IgD-negative memory B cell (primary cell): ENCODE results near the gene IKBKE. TPM values are rescaled to one million over a fixed set of nuclear protein-coding genes. Genes with fewer than 3 reads are reported as not detected.
A peak's percentile ranks its signal among the peaks of the same experiment; 100 is the strongest.
"Not testable (repeated sequence)": the region's sequence is repeated elsewhere in the genome, so short reads cannot be mapped to it uniquely, and the experiment has no call there.

ENCODE experiments used
- H3K27ac Mint-ChIP-seq, 3 donors: one replicate each; pipeline ENCODE4 v1.8.0; 2020 to 2022; ENCODE audit warnings: mild to moderate bottlenecking in 3 of 3, mixed read lengths in 3 of 3, moderate library complexity in 1 of 3
- H3K27me3 Mint-ChIP-seq: one replicate; pipeline ENCODE4 v1.8.0; 2021; ENCODE audit warnings: mixed read lengths
- H3K36me3 Mint-ChIP-seq: one replicate; pipeline ENCODE4 v1.8.0; 2020; ENCODE audit warnings: mild to moderate bottlenecking, mixed read lengths
- H3K4me1 Mint-ChIP-seq, 3 donors: one replicate each; pipeline ENCODE4 v1.8.0; 2020 to 2022; ENCODE audit warnings: mixed read lengths in 3 of 3, mild to moderate bottlenecking in 1 of 3
- H3K4me3 Mint-ChIP-seq, 4 donors: one replicate each; pipeline ENCODE4 v1.8.0; 2020 to 2022; ENCODE audit warnings: mild to moderate bottlenecking in 4 of 4, mixed read lengths in 4 of 4, moderate library complexity in 3 of 4
- H3K9me3 Mint-ChIP-seq, 3 donors: one replicate each; pipeline ENCODE4 v1.8.0; 2020 to 2021; ENCODE audit warnings: mixed read lengths in 3 of 3, mild to moderate bottlenecking in 1 of 3
- polyA plus RNA-seq: library from polyadenylated mRNA; unstranded; fragments of 300-500 nt; fragmentation: Illumina TruSeq; gene quantifications from one replicate; pipeline ENCODE4 v1.2.3, GENCODE V29; 2021

Gene IKBKE
- polyA plus RNA-seq, 1 donor from 2014 or later: 28.4 TPM

- peaks cover 4% of the 10 kb centered on the region for H3K36me3 Mint-ChIP-seq
- H3K4me3 Mint-ChIP-seq: no peak overlapping the region
- no peaks in the 10 kb centered on the region for H3K9me3 Mint-ChIP-seq
- peaks cover 11 to 13% (median 12%) of the 10 kb centered on the region in 3 donors for H3K4me1 Mint-ChIP-seq
- H3K27ac Mint-ChIP-seq: peak overlapping the region in 1 of 3 donors; percentile 18
- no peaks in the 10 kb centered on the region for H3K27me3 Mint-ChIP-seq
These were observed 6.8 kb downstream of the IKBKE start for GRCh38 chr1:206477110-206477509.

DNA sequence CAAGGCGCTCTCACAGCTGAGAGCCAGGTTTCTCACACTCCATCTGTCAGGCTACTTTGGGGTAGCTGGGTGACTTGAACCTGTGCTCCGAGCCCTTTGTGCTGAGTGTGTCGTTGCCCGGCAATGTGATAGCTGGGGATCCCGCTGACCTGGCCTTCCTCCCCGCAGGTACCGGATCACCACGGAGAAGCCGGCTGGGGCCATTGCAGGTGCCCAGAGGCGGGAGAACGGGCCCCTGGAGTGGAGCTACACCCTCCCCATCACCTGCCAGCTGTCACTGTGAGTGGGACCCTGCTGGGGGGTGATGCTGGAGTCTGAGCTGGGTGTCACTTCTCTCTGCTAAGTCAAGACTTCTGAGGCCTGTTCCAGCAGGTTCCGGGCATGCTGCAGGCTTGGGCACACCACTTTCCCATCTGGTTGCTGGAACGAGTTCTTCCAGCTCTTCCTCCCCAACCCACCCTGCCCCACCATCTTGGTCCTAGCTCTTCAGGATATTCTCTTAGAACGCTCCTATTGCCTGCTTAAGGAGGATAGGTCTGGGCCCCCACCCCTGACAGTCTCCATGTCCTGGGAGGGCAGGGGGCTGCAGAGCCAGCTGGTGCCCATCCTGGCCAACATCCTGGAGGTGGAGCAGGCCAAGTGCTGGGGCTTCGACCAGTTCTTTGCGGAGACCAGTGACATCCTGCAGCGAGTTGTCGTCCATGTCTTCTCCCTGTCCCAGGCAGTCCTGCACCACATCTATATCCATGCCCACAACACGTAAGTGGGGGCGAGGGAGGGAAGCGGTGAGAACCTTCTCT lies 7.5 kb downstream of the IKBKE start:
- H3K36me3 Mint-ChIP-seq: peaks cover 4% of the 10 kb centered on the region
- H3K4me1 Mint-ChIP-seq: peaks cover 5 to 7% (median 5%) of the 10 kb centered on the region in 3 donors
- no peaks in the 10 kb centered on the region for H3K9me3 Mint-ChIP-seq
- H3K27ac Mint-ChIP-seq: peak overlapping the region in 1 of 3 donors; percentile 7
- no peaks in the 10 kb centered on the region for H3K27me3 Mint-ChIP-seq
- H3K4me3 Mint-ChIP-seq: no peak overlapping the region

DNA sequence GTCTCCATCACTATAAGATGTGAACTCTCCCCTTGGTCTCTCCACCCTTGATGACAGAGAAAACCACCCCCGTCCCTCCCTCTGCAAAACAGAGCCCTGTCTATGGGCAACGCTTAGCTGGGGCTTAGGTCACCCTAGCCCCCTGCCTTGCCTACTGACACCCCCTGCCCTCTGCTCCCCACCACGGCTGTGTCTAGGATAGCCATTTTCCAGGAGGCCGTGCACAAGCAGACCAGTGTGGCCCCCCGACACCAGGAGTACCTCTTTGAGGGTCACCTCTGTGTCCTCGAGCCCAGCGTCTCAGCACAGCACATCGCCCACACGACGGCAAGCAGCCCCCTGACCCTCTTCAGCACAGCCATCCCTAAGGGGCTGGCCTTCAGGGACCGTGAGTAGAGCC lies 8.5 kb downstream of the IKBKE start:
- no peak overlapping the region for H3K4me3 Mint-ChIP-seq
- peaks cover 4% of the 10 kb centered on the region for H3K36me3 Mint-ChIP-seq
- H3K27me3 Mint-ChIP-seq: no peaks in the 10 kb centered on the region
- peaks cover 0 to 3% (median 2%) of the 10 kb centered on the region in 3 donors for H3K4me1 Mint-ChIP-seq
- no peak overlapping the region for H3K27ac Mint-ChIP-seq
- no peaks in the 10 kb centered on the region for H3K9me3 Mint-ChIP-seq

GRCh38 chr1:206479183-206480125 lies 9.2 kb downstream of the IKBKE start:
- H3K4me1 Mint-ChIP-seq: peaks cover 0 to 3% (median 2%) of the 10 kb centered on the region in 3 donors
- no peaks in the 10 kb centered on the region for H3K9me3 Mint-ChIP-seq
- H3K27me3 Mint-ChIP-seq: no peaks in the 10 kb centered on the region
- H3K27ac Mint-ChIP-seq: peak overlapping the region in 1 of 3 donors; percentile 39
- H3K36me3 Mint-ChIP-seq: peaks cover 4% of the 10 kb centered on the region
- H3K4me3 Mint-ChIP-seq: no peak overlapping the region

- H3K27me3 Mint-ChIP-seq: no peaks in the 10 kb centered on the region
- peaks cover 4% of the 10 kb centered on the region for H3K36me3 Mint-ChIP-seq
- H3K4me1 Mint-ChIP-seq: peaks cover 0 to 3% (median 2%) of the 10 kb centered on the region in 3 donors
- H3K9me3 Mint-ChIP-seq: no peaks in the 10 kb centered on the region
- H3K4me3 Mint-ChIP-seq: no peak overlapping the region
- peak overlapping the region in 1 of 3 donors; percentile 89 for H3K27ac Mint-ChIP-seq
These were observed 9.9 kb downstream of the IKBKE start for GRCh38 chr1:206480211-206480610.

GRCh38 chr1:206482611-206483010 lies 12.3 kb downstream of the IKBKE start:
- Mint-ChIP-seq H3K27me3 (no peaks in the 10 kb centered on the region), H3K27ac (no peak overlapping the region), H3K4me3 (no peak overlapping the region), H3K4me1 (peaks cover 0 to 3% (median 2%) of the 10 kb centered on the region in 3 donors), H3K36me3 (no peaks in the 10 kb centered on the region), H3K9me3 (no peaks in the 10 kb centered on the region)

DNA sequence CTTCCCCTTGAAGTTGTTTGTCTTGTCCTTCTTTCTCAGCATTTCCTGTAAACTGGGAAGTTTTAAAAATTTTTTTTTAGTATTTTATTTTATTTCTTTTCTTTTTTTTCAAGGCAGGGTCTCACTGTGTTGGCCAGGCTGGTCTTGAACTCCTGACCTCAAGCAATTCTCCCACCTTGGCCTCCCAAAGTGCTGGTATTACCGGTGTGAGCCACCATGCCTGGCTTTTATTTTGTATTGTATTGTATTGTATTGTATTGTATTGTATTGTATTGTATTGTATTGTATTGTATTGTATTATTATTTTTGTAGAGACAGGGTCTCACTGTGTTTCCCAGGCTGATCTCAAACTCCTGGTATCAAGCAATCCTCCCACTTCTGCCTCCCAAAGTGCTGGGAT lies 13.6 kb downstream of the IKBKE start:
- H3K4me1 Mint-ChIP-seq, H3K27ac Mint-ChIP-seq, H3K27me3 Mint-ChIP-seq, H3K36me3 Mint-ChIP-seq, H3K9me3 Mint-ChIP-seq, H3K4me3 Mint-ChIP-seq: not testable (repeated sequence)

GRCh38 chr1:206484901-206485300 lies 14.6 kb downstream of the IKBKE start:
- Mint-ChIP-seq H3K4me1 (peaks cover 0 to 1% (median 0%) of the 10 kb centered on the region in 3 donors), H3K9me3 (no peaks in the 10 kb centered on the region), H3K4me3 (no peak overlapping the region), H3K27me3 (no peaks in the 10 kb centered on the region), H3K27ac (no peak overlapping the region), H3K36me3 (peaks cover 2% of the 10 kb centered on the region)

- peaks cover 5% of the 10 kb centered on the region for H3K36me3 Mint-ChIP-seq
- H3K27me3 Mint-ChIP-seq: no peaks in the 10 kb centered on the region
- H3K4me1 Mint-ChIP-seq: peaks cover 0 to 1% (median 0%) of the 10 kb centered on the region in 3 donors
- H3K27ac Mint-ChIP-seq: no peak overlapping the region
- H3K4me3 Mint-ChIP-seq: no peak overlapping the region
- H3K9me3 Mint-ChIP-seq: no peaks in the 10 kb centered on the region
These were observed 16.9 kb downstream of the IKBKE start for GRCh38 chr1:206486995-206487788.

GRCh38 chr1:206487970-206488369 lies 17.7 kb downstream of the IKBKE start:
- no peak overlapping the region for H3K27ac Mint-ChIP-seq
- no peak overlapping the region for H3K4me3 Mint-ChIP-seq
- H3K27me3 Mint-ChIP-seq: no peaks in the 10 kb centered on the region
- H3K4me1 Mint-ChIP-seq: peaks cover 0 to 1% (median 0%) of the 10 kb centered on the region in 3 donors
- H3K36me3 Mint-ChIP-seq: peaks cover 5% of the 10 kb centered on the region
- H3K9me3 Mint-ChIP-seq: no peaks in the 10 kb centered on the region

DNA sequence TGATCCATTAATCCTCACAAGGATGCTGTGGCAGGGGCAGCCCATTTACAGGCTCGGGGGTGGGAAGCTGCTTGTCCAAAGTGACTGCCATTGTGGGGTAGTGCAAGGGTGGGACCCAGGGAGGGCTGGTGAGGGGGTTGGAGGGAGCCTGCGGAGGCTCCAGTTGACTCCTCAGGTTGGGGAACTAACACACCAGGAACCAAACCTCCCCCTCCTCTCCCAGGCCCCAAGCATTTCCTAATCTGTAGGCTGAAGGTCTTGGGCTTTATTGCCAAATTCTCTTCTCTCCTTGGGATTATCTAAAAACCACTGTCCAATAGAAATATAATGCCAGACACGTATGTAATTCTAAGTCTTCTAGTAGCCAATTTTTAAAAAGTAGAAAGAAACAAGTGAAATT lies 18.2 kb downstream of the IKBKE start:
- H3K27ac Mint-ChIP-seq: no peak overlapping the region
- H3K4me1 Mint-ChIP-seq: peaks cover 0 to 1% (median 0%) of the 10 kb centered on the region in 3 donors
- no peak overlapping the region for H3K4me3 Mint-ChIP-seq
- H3K27me3 Mint-ChIP-seq: no peaks in the 10 kb centered on the region
- peaks cover 5% of the 10 kb centered on the region for H3K36me3 Mint-ChIP-seq
- H3K9me3 Mint-ChIP-seq: no peaks in the 10 kb centered on the region

- H3K27me3 Mint-ChIP-seq: no peaks in the 10 kb centered on the region
- peak overlapping the region in 1 of 4 donors; percentile 27 for H3K4me3 Mint-ChIP-seq
- H3K9me3 Mint-ChIP-seq: no peaks in the 10 kb centered on the region
- peak overlapping the region in 1 of 3 donors; percentile 43 for H3K27ac Mint-ChIP-seq
- H3K36me3 Mint-ChIP-seq: peaks cover 5% of the 10 kb centered on the region
- H3K4me1 Mint-ChIP-seq: peaks cover 4 to 7% (median 5%) of the 10 kb centered on the region in 3 donors
These were observed 19.9 kb downstream of the IKBKE start for GRCh38 chr1:206489980-206490770.

- Mint-ChIP-seq H3K36me3 (peaks cover 5% of the 10 kb centered on the region), H3K27ac (no peak overlapping the region), H3K27me3 (no peaks in the 10 kb centered on the region), H3K4me1 (peaks cover 11 to 14% (median 12%) of the 10 kb centered on the region in 3 donors), H3K4me3 (no peak overlapping the region), H3K9me3 (no peaks in the 10 kb centered on the region)
These were observed 20.6 kb downstream of the IKBKE start for GRCh38 chr1:206490771-206491405.
